Panc1 (cell line): Measurements from ENCODE around the gene NOS3. TPM values are rescaled to one million over a fixed set of nuclear protein-coding genes. Genes with fewer than 3 reads are reported as not detected.

Experiments
- ATAC-seq: fragments of 200-7000 bp; cut with Tn5 transposase; 2 replicates; pipeline ENCODE4 v1.9.1; 2020; ENCODE audit warnings: mild to moderate bottlenecking, moderate library complexity
- BruUV-seq: library from RNA; stranded (reverse); fragments of 400-500 nt; replicated peaks from 2 replicates; lab custom pipeline; 2021; lab: Mats Ljungman, UMichigan
- CTCF ChIA-PET: fragments of 300-600 bp; sonication (Branson Sonifier 250); formaldehyde crosslinking; loops from one replicate; lab custom pipeline; 2022; ENCODE audit warnings: antibody characterized with exemption; lab: Charles Lee
- POLR2A ChIA-PET: fragments of 300-600 bp; sonication (Branson Sonifier 250); formaldehyde crosslinking; loops from one replicate; lab custom pipeline; 2022; ENCODE audit warnings: antibody characterized with exemption; lab: Charles Lee
- DNase-seq: peaks from one replicate; pipeline ENCODE4 v3.0.0-alpha.2; 2010; ENCODE audit warnings: low read depth, low spot score
- H3K27ac ChIP-seq: 2 replicates; pipeline ENCODE4 v1.5.1; 2011; ENCODE audit warnings: mild to moderate bottlenecking, low read length, inconsistent platforms
- H3K27me3 ChIP-seq: fragments of 200-500 bp; sonication (Bioruptor generic); 2 replicates; pipeline ENCODE4 v1.6.0; 2014; ENCODE audit warnings: low read length, inconsistent platforms; ENCODE audit not compliant: control insufficient read depth, insufficient read depth
- H3K36me3 ChIP-seq: fragments of 200-500 bp; sonication (Bioruptor generic); 2 replicates; pipeline ENCODE4 v1.5.1; 2014; ENCODE audit warnings: inconsistent platforms, mild to moderate bottlenecking, low read length, moderate library complexity; ENCODE audit not compliant: control insufficient read depth, insufficient read depth
- H3K4me1 ChIP-seq: 2 replicates; pipeline ENCODE4 v1.5.1; 2011; ENCODE audit warnings: inconsistent platforms, mild to moderate bottlenecking, low read length, moderate library complexity; ENCODE audit not compliant: control insufficient read depth, insufficient read depth
- H3K4me3 ChIP-seq, 2 experiments: 2 replicates each; pipeline ENCODE4 v1.5.1; 2011 to 2012; ENCODE audit warnings: low read depth in 2 of 2, low read length in 2 of 2, mild to moderate bottlenecking in 2 of 2, inconsistent platforms in 1 of 2, moderate library complexity in 1 of 2
- H3K9me3 ChIP-seq: fragments of 200-500 bp; sonication (Bioruptor generic); 2 replicates; pipeline ENCODE4 v1.5.1; 2014; ENCODE audit warnings: low read depth, mild to moderate bottlenecking, inconsistent platforms, low read length, moderate library complexity; ENCODE audit not compliant: control insufficient read depth, insufficient read depth
- CTCF ChIP-seq: fragments of 450-650 bp; IDR thresholded peaks from 2 replicates; pipeline ENCODE4 v1.5.1; 2017; ENCODE audit warnings: mild to moderate bottlenecking
- POLR2AphosphoS5 ChIP-seq: IDR thresholded peaks from 2 replicates; pipeline ENCODE4 v1.6.1; 2012; ENCODE audit warnings: mild to moderate bottlenecking, low read depth, low read length, moderate library complexity
- REST ChIP-seq, 2 experiments: IDR thresholded peaks; 2 replicates each; pipeline ENCODE4 v1.6.1; 2011 to 2012; ENCODE audit warnings: low read depth in 2 of 2, control low read depth in 1 of 2, low read length in 1 of 2, mild to moderate bottlenecking in 1 of 2, moderate library complexity in 1 of 2; ENCODE audit not compliant: insufficient read depth in 1 of 2
- SIN3A ChIP-seq: IDR thresholded peaks from 2 replicates; pipeline ENCODE4 v1.6.1; 2012; ENCODE audit warnings: low read depth, mild to moderate bottlenecking, low read length, moderate library complexity, borderline replicate concordance; ENCODE audit not compliant: insufficient read depth
- TCF7L2 ChIP-seq: IDR thresholded peaks from 2 replicates; pipeline ENCODE4 v1.6.1; 2011; ENCODE audit warnings: mild to moderate bottlenecking, low read depth, low read length, inconsistent platforms
- in situ Hi-C: cut with HindIII; loops from 2 replicates; pipeline ENCODE4 v1.10.0; 2016; ENCODE audit warnings: low sequenced_read_pairs, low pct_unique_long_range_greater_than_20kb
- intact Hi-C: fragments of 100-400 bp; cut with micrococcal nuclease; formaldehyde crosslinking; loops from one replicate; pipeline ENCODE4 v1.10.0; 2022; ENCODE audit not compliant: unreplicated experiment
- total RNA-seq: library from RNA; stranded (reverse); gene quantifications from one replicate; pipeline ENCODE4 v1.2.1, GENCODE V29; 2021; ENCODE audit not compliant: unreplicated experiment

The NOS3 gene
- total RNA-seq, 1 experiment from 2014 or later = 3.1 TPM

- H3K27me3 ChIP-seq = no peaks in the 10 kb centered on the region
- H3K9me3 ChIP-seq = no peaks in the 10 kb centered on the region
- H3K4me1 ChIP-seq = no peaks in the 10 kb centered on the region
- ChIA-PET CTCF (no interaction called here), POLR2A (no interaction called here)
- ATAC-seq (no peak), DNase-seq (no peak)
- in situ Hi-C loops = no loop called here
- TF ChIP-seq CTCF = no peak
- TF ChIP-seq SIN3A = no peak
- TF ChIP-seq POLR2AphosphoS5 = no peak
- no peak for TF ChIP-seq REST (IDR thresholded peaks at IDR 0.05; ENCODE audit: insufficient read depth in 1 of 2, low read depth in 2 of 2, low read length in 1 of 2)
- no peak for TF ChIP-seq TCF7L2
- no peaks in the 10 kb centered on the region for H3K36me3 ChIP-seq
- H3K27ac ChIP-seq = no peak overlapping the region
- no peak overlapping the region; a peak in 1 of 4 replicates for H3K4me3 ChIP-seq
- no TSS peak for BruUV-seq
- intact Hi-C loops = no loop called here
These were observed 35.1 kb upstream of the NOS3 start for GRCh38 chr7:150955519-150956394.

- no peak for DNase-seq
- ChIA-PET CTCF (no interaction called here), POLR2A (no interaction called here)
- no peak for ATAC-seq
- in situ Hi-C loops = no loop called here
- Histone ChIP-seq H3K36me3 (no peaks in the 10 kb centered on the region), H3K4me1 (no peaks in the 10 kb centered on the region), H3K27me3 (no peaks in the 10 kb centered on the region), H3K4me3 (no peak overlapping the region), H3K9me3 (no peaks in the 10 kb centered on the region), H3K27ac (no peak overlapping the region)
- no TSS peak for BruUV-seq
- intact Hi-C loops = no loop called here
- TF ChIP-seq POLR2AphosphoS5 (no peak), REST (IDR thresholded peaks at IDR 0.05; ENCODE audit: insufficient read depth in 1 of 2, low read depth in 2 of 2, low read length in 1 of 2) (no peak), SIN3A (no peak), TCF7L2 (no peak), CTCF (no peak)
These were observed 34.3 kb upstream of the NOS3 start for GRCh38 chr7:150956395-150957132.
